Right lobe of liver (tissue), 6 donors: ENCODE results near the gene PCNX4. TPM values are rescaled to one million over a fixed set of nuclear protein-coding genes. Genes with fewer than 3 reads are reported as not detected.

Experiments
- ATAC-seq, 4 donors: fragments of 200-7000 bp; cut with Tn5 transposase; one replicate each; pipeline ENCODE4 v1.9.1; 2020; ENCODE audit warnings: mild to moderate bottlenecking in 4 of 4, moderate library complexity in 4 of 4
- DNase-seq, 3 donors: peaks; one replicate each; pipeline ENCODE4 v3.0.0-alpha.2; 2020
- H3K27ac ChIP-seq, 3 donors: fragments of 200-600 bp; one replicate each; pipeline ENCODE4 v1.8.0; 2022
- H3K27me3 ChIP-seq, 2 donors: fragments of 200-600 bp; one replicate each; pipeline ENCODE4 v1.8.0; 2022
- H3K36me3 ChIP-seq, 4 donors: fragments of 200-600 bp; sonication (generic) in 1 of 4; one replicate each; pipeline versions ENCODE4 v1.5.1 to v1.8.0; 2017 to 2022; ENCODE audit warnings: control low read depth in 1 of 4
- H3K4me1 ChIP-seq, 4 donors: fragments of 200-600 bp; sonication (generic) in 1 of 4; one replicate each; pipeline versions ENCODE4 v1.5.1 to v1.8.0; 2017 to 2022; ENCODE audit warnings: control low read depth in 1 of 4
- H3K4me3 ChIP-seq, 3 donors: fragments of 200-600 bp; one replicate each; pipeline ENCODE4 v1.8.0; 2022
- H3K9me3 ChIP-seq, 4 donors: fragments of 200-600 bp; sonication (generic) in 1 of 4; one replicate each; pipeline versions ENCODE4 v1.5.1 to v1.8.0; 2017 to 2022; ENCODE audit warnings: control low read depth in 1 of 4
- CTCF ChIP-seq, 4 donors: fragments of 200-600 bp in 3 of 4; fragments of 450-650 bp in 1 of 4; IDR thresholded peaks; one replicate each; pipeline versions ENCODE4 v1.5.1 to v1.8.0; 2016 to 2022; ENCODE audit warnings: antibody characterized with exemption in 4 of 4, mild to moderate bottlenecking in 2 of 4
- POLR2A ChIP-seq: fragments of 450-650 bp; IDR thresholded peaks from one replicate; pipeline ENCODE4 v1.6.1; 2017; ENCODE audit warnings: antibody characterized with exemption, mild to moderate bottlenecking
- WGBS: methylation state at CpG from one replicate; pipeline ENCODE4 v1.1.6; 2018; ENCODE audit warnings: low coverage, low lambda C conversion rate; ENCODE audit not compliant: insufficient coverage; ENCODE audit errors: missing lambda C conversion rate; 5-methylcytosine and 5-hydroxymethylcytosine counted together
- intact Hi-C, 2 donors: fragments of 100-400 bp; cut with DNase I; formaldehyde crosslinking; loops; one replicate each; pipeline versions ENCODE4 v1.11.2 to v1.14.1; 2022
- total RNA-seq, 6 experiments: library from RNA; depleted of rRNA in 2 of 6; stranded (reverse); fragments of >200 nt in 2 of 6; fragmentation: NEBNext Ultra II Directional in 3 of 6; extraction: Animal tissue kit (Norgen Biotek cat#: 25700) in 3 of 6; gene quantifications; one replicate each; pipeline versions ENCODE4 v1.1.0 to v1.2.4, GENCODE V29; 2016 to 2023
- donor health status: DM: no; HTN: yes; CAD: no.
- donor health status: DM: no; HTN: no; CAD: no.
- donor health status: DM: no; HTN: no; CAD: no.
- donor health status: DM: no; HTN: yes; CAD: no.
- donor health status: DM: no; HTN: yes; CAD: no.

PCNX4 gene
- total RNA-seq, 6 experiments from 2014 or later = 14.2 to 36.4 (median 17.8) TPM

GRCh38 chr14:60169722-60170121 lies 78.0 kb downstream of the PCNX4 start:
- H3K27me3 ChIP-seq = no peaks in the 10 kb centered on the region
- WGBS = 89% methylated on average over 3 of the region's 3 CpGs

DNA sequence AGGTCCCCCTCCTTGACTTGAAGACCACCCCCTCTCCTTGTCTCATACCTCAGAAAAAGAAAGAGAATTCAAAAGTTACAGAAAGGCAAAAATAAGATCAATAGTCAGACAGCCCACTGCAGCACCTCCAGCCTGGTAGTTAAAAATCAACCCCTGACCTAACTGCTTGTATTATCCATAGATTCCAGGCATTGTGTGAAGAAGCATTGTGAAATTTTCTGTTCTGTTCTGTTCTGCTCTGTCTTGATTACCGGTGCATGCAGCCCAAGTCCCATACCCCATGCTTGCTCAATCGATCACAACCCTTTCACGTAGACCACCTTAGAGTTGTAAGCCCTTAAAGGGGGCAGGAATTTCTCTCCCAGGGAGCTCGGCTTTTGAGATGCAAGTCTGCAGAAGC lies 79.2 kb downstream of the PCNX4 start:
- TF ChIP-seq POLR2A = no peak
- TF ChIP-seq CTCF (IDR thresholded peaks at IDR 0.05) = no peak
- no peak overlapping the region for H3K27ac ChIP-seq
- ATAC-seq (no peak), DNase-seq (no peak)
- H3K27me3 ChIP-seq = no peaks in the 10 kb centered on the region
- H3K4me1 ChIP-seq = no peaks in the 10 kb centered on the region
- no peaks in the 10 kb centered on the region for H3K9me3 ChIP-seq
- intact Hi-C loops = no loop called here
- WGBS = 61% methylated on average over 4 of the region's 4 CpGs
- no peaks in the 10 kb centered on the region for H3K36me3 ChIP-seq
- no peak overlapping the region for H3K4me3 ChIP-seq

More at GRCh38 chr14:60169722-60170121, 78.0 kb downstream of the PCNX4 start:
- intact Hi-C loops = loop anchor here in 1 of 2 donors (10.0 kb wide), 2 partner anchors 75 to 205 kb away; partner anchors contain the start of gene PCNX4
- TF ChIP-seq POLR2A (no peak), CTCF (IDR thresholded peaks at IDR 0.05) (no peak)
- no peaks in the 10 kb centered on the region for H3K36me3 ChIP-seq
- H3K27ac ChIP-seq = no peak overlapping the region
- H3K4me3 ChIP-seq = no peak overlapping the region
- DNase-seq (no peak), ATAC-seq (no peak)
- no peaks in the 10 kb centered on the region for H3K4me1 ChIP-seq
- H3K9me3 ChIP-seq = no peaks in the 10 kb centered on the region

DNA sequence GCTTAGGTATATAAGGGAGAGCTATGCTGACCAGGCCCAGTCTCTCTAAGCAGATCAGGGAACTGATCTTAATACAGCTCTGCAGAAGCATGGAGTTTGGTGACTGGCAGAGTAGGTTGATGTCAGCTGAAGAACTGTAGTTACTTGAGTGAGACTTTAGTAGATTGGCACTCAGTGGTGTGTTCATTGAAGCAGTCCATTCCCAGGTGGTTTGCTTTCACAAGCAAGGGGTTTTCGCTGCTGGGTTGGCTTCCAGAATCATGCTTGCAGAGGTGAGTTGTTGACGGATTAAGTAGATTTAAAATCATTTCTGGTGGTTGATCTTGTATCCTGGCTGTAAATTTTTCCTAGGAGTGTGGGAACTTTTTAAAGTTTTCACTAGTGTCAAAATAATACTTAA lies 80.0 kb downstream of the PCNX4 start:
- DNase-seq (no peak), ATAC-seq (no peak)
- Histone ChIP-seq H3K27me3 (no peaks in the 10 kb centered on the region), H3K9me3 (no peaks in the 10 kb centered on the region), H3K36me3 (no peaks in the 10 kb centered on the region), H3K4me1 (no peaks in the 10 kb centered on the region), H3K4me3 (no peak overlapping the region), H3K27ac (no peak overlapping the region)
- TF ChIP-seq POLR2A (no peak), CTCF (IDR thresholded peaks at IDR 0.05) (no peak)
- intact Hi-C loops = no loop called here
- WGBS = 59% methylated on average over 2 of the region's 2 CpGs

DNA sequence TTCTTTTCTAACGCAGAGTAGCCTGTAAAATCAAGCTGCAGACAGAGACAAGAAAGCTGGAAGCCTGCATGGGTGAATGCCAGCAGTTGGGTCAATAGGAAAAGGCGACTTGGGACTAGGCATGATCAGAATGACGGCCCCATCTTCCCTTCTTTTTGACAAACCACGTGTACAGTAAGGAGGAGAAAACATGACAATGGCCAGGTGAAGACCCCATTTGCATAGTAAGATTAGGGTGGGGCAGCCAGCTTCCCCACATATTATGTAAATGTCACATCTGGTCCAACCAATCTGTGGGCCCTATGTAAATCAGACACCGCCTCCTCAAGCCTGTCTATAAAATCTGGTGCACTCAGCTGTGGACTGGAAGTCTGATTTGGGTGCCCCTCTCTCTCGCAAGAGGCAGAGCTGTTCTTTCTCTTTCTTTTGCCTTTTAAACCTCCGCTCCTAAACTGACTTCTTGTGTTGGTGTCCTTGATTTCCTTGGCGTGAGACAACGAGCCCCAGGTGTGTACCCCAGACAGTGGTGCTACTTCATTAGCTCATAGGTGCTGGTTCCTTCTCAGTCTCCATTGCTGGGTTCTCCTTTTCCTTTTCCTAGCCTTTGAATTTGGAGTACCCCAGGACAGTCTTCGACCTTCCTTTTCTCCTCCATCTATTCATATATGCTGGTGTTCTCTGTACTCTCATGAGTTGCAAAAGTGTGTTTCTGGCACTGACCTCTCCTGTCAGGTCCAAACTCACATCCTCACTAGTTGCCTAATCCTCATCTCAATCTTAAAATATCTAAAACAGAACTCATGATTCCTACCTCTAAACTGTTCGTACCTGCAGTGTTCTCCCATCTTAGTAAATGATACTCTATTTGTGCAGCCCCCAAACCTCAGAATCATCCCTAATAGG lies 82.9 kb downstream of the PCNX4 start:
- no peak overlapping the region for H3K27ac ChIP-seq
- H3K9me3 ChIP-seq = no peaks in the 10 kb centered on the region
- no peaks in the 10 kb centered on the region for H3K4me1 ChIP-seq
- intact Hi-C loops = no loop called here
- WGBS = 83% methylated on average over 9 of the region's 11 CpGs
- no peak for TF ChIP-seq CTCF (IDR thresholded peaks at IDR 0.05)
- no peak for TF ChIP-seq POLR2A
- no peaks in the 10 kb centered on the region for H3K36me3 ChIP-seq
- no peak overlapping the region for H3K4me3 ChIP-seq
- H3K27me3 ChIP-seq = no peaks in the 10 kb centered on the region
- no peak for DNase-seq
- no peak for ATAC-seq
